SKM-1 (cell line): Measurements from ENCODE around the gene DLGAP4.

Source experiments
- DNase-seq: peaks from one replicate; lab custom pipeline; 2025; ENCODE audit not compliant: unreplicated experiment; lab: John Stamatoyannopoulos, UW

DLGAP4 gene

DNA sequence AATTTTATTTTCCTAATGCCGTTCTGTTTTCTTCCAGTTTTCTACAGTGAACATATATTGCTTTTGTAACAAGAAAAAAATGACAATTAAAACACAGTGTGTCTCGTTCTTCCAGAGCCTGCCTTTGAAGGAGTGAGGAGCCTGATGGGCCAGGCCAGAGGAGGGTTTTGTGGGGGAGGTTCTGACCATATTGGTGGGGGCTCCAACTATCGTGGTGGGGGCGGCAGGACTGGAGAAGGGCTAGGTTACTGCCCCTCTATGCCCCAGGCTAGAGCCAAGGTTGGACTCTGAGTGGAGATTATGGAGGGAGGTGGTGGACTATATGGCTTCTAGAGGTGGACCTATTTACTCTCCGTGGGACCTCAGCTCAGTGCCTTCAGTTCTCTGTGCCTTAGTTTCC, 24.0 kb downstream of the DLGAP4 start:
- DNase-seq, result no peak

DNA sequence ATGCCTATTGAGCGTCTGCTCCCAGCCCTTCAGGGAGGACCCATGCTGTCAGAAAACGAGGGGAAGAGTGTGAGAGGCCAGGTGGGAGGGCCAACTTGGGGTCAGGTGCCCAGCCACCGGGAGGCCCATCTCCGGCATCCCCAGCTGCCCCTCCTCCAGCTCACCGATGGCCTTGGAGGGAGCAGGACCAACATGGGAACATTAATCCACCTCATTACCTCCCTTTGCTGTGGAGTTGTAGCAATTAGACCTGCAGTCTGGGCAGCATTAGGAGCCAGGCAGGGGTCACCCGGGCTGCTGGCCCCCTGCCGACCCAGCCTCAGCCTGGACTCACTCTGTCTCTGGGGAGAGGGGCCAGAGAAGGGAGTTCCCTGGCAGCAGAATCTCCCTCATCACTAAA, 25.1 kb downstream of the DLGAP4 start:
- no peak for DNase-seq

DNA sequence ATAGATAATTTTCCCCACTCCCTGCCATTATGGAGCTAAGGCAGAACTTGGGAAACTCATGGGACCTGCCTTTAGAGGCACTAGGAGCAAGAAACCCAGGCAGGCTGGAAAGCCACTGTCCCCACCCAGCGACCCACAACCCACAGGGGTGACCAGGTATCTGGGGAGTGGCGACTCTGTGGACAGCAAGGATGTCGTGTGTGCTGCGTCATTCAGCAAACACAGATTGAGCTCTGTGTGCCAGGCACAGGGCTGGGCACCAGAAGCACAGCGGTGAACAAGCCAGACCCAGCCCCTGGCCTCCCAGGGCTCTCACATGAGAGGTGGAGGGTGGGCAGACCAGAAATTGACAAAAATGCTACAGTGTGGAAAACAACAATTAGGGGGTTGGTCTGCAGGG, 27.7 kb downstream of the DLGAP4 start:
- no peak for DNase-seq

DNA sequence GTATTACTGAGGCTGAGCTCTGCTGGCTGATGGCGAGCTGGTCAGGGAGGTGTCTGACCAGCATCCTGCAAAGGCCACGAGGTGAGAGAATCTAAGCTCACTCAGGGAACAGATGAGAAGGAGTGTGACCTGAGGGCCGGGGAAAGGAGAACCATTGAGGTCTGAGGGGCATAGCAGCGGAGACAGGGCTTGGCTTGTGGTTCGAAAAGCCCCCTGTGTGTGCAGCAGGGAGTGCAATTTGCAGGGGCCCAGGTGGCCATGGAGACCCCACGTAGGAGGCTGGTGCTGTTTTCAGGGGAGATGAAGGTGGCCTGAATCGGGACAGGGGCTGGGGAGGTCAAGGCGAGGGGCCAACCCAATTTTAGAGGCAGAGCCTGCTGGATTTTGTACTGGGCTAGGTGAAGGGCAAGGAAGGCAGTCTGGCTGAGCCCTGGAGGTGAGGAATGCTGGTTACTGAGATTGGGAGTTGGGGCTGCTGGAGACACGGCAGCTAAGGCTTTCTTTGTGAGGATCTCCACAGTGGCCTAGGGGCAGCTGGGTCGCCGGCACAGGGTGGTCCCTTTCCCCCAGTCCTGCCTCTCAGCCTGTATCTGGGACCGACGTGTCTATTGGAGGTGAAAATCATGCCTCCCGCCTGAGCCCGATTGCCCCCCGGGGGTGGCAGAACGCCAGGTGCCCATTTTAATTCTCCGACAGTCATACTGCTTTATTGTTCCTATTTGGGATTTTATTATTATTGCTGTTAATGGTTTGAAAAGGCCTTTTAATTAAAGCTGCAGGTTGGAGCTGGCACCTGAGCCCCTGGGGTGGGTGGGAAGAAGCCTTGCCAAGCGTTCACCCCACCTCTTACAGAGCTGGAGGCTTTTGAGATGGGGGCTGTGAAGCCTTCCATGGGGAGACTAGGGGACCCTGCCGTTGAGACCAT, 28.4 kb downstream of the DLGAP4 start:
- DNase-seq, result no peak

DNA sequence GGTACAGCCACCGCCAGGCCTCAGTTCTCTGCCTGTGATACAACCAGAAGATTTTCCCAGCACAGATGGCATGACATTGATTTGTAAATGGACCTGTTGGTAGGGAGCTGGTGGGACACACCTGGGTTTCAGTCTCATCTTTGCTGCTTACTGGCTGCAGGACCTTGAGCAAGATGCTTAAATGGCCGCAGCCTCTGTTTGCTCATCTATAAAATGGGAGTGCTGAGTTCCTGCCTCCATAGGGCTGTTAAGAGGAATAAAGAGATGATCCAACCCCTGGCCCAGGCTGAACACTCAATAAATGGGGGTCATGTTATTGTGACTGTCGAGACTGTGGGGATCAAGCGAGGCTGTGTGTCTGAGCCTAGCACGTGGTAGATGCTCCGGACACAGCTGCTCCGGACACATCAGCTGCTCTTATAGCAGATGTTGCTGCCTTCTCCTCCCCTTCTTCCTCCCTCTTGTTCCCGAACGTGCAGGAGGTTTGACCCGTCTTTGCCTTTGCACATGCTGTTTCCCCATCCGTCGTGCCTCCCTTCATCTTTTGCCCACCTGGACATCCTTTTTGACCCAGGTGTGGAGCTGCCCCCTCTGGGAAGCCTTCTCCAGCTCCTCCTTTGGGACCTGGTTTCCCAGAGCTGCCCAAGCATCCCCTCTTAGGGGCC, 29.2 kb downstream of the DLGAP4 start:
- DNase-seq, result no peak

DNA sequence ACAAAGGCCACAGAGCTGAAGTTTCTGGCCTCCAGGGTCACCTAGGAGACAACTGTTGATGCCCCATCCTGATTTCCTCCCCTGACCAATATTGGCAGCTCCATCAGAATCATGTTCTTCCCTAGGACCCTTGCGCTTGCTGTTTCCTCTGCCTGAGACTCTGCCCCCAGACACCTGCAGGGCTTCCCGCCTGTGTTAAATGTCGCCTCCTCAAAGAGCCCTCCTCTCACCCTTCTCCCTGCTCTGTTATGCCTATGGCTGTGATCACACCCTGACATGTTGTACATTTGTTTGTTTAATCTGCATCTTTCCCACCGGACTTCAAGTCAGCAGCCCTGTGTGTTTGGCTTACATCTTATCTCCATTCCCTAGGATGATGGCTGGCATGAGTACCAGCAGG, 30.1 kb downstream of the DLGAP4 start:
- DNase-seq, result no peak

DNA sequence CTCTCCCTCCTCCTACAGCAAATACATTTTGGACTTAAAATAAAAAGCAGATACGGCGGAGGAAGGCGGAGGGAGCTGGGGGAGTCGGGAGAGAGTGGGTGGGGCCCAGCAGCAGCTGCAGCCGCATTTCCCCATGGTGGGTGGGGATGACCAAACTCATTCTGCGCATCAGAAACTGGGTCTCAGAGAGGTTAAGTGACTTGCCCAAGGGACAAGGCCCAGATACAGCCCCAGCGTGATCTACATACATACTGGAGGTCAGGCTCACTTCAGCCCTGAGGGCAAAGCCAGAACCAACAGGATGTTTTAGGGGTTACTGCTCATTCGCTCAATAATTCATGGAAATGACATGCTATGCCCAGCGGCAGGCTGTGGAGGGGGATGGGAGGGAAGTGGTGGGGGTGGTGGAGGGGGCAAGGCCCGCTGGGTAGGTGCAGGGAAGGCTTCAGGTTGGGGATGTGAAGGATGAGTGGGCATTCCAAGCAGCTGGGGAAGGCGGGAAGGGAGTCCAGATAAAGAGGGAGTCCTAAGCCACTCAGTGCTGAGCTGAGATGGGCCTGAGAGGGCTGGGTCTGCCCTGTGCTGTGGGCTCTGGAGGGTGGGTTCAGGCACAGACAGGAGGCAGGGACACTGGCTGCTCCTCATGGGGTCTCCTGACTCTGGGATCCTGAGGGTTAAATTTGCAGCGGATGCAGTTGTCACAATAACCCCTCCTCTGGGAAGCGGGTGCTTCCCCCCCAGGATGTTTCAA, 31.0 kb downstream of the DLGAP4 start:
- DNase-seq, result no peak

DNA sequence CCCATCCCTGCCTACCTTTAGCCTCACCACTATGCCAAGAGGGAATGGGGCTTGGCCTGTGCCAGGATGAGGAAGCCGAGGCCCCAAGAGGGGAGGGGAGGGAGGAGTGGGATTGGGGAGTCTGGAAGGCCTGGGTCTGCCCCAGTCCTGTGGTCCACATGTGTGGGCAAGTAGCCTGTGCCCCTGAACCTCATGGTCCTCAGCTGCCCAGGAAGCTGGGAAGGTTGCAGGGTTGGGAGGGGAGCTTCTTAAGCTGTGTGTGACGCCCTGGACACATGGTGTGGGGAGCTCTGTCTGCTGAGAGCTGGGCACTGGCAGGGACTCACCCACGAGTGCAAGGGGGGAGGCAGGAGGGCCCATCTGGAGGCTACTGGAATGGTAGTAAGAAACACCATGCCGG, 31.7 kb downstream of the DLGAP4 start:
- no peak for DNase-seq

DNA sequence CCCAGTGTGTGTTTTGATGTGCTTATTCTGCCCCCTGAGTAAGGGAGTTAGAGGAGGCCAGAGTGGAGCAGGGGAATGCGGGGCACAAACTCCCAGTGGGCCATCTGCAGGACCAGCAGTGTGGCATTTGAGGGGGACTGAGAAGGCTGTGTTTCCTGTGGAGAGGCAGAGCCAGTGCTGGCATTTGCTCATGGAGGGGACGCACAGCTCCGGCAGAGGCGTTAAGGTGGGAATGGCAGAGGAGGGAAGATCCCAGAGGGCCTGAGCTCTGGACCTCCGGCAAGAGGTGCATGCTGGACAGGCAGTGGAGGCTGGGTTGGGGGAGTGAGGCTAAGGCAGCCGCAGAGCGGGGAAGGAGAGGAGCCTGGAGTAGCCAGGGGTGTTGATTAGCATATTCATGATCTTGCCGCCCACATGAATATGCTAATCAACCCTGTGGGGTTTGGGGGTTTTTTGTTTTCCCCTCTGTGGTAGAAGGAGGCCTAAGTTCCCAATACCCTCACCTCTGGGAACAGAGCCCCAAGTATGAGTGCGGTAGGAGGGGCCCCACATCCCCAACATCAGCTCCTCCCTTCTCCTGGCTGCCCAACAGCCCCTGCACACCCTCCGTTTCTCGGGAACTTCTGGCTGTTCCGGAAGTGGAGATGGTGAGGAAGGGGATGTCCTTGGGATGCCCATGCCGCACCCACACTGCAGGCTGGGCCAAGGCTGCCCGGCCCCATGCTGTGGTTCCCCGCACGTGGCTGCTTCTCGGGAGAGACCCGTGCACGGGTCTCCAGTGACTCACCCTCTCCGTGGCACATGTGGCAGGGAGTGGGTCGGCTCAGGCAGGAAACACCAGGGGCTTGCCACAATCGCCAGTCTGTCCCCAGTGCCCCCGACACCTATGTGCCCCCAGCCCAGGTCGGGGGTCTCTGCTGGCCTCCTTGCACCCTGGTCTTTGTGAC, 33.8 kb downstream of the DLGAP4 start:
- DNase-seq, result no peak

DNA sequence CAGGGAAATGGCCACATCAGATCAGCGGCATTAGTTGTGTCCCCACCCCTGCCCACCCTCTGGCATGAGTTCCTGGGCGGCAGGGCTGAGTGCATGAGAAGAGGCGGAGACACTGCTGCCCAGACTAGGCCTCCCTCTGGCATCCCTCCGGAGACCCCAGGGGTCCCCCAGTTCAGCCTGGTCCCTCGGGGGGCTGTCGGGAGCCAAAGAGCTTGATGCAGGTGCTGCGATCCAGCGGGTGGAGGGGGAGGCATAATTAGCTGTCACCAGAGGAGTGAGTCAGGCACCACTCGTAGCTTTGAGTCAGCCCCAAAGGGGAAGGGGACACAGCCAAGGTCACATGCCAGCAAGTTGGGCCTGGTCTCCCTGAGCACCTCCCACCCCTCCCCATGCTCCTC, 34.5 kb downstream of the DLGAP4 start:
- DNase-seq, result no peak

DNA sequence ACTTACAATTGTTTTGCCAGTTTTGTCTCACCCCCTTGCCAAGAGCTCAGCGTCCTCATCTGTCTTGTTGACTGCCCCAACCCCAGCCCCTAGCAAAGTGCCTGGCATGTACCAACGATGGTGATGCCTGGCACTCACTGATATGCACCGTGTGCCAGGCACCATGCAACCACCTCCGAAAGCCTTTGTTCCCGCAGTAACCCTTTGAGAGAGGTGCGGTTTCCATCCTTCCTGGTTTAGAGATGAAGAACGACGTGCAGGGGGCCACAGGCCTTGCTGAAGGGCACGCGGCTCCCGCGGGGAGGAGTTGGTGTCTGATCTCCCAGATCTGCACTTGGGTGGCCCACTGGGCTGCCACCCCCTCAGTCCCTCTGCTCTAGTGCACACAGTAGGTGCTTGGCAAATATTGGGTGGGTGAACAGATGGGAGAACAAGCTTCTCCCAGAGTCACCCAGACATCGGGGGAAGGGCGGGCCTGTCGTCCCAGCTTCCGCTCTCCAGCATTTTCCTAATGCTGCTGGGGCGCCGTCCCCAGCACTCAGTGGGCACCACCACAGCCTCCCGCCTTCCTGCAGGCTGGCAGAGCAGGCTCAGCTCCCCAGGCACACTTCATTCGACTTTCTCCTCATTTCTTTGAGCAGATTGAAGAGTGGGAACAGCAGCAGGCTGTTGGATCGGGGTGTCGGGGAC, 35.3 kb downstream of the DLGAP4 start:
- no peak for DNase-seq

DNA sequence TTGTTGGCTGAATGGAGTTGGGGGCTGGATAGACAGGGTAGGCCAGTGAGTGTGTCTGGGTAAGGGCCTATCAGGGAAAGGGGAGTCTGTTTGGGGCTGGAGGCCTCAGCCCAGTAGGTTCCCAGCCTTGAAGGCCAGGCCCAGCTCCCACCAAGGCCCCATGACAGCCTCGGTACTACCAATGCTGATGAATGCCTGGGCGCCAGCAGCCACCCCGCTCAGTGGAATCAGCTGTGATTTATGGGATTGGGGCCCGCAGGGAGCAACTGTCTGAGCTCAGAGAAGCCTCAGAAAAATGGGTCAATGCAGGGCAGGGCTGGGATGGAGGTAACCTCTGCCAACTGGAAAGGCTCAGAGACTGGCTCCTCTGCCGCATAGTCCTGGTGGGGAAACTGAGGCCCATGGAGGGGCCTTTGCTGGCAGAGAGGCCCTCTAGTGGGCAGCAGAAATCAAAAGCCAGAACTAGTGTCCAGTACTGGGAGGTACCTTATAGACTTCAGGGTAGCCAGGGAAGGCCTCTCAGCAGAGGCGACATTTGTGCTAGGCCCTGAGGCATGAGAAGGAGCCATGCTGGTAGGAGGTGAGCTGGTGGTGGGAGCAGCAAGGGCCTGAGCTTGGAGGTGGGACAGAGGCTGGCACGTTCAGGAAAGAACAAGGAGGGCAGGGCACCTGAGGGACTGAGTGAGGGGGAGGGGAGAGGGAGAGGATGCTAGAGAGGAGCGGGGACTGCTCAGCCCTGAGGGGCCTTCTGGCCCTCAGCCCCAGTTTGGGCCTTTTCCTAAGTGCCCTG, 36.4 kb downstream of the DLGAP4 start:
- no peak for DNase-seq

DNA sequence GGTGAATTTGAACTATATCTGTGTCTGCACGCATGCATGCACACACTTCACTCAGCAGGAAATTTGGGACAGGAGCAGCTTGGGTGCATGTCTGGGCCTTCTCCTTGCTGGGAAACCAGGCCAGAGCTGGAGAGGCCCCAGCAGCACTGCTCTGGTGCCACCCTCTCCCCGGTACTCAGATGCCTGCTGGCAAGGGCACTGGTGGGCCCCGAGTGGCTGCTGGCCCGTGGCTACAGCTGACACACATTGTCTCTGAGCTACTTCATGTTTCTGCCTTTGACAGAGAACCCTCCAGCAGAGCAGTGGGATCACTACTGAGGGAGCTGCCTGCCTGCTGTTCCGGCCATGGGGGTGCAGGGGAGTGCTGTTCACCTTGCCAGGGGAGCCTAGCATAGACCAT, 37.5 kb downstream of the DLGAP4 start:
- DNase-seq, result no peak

DNA sequence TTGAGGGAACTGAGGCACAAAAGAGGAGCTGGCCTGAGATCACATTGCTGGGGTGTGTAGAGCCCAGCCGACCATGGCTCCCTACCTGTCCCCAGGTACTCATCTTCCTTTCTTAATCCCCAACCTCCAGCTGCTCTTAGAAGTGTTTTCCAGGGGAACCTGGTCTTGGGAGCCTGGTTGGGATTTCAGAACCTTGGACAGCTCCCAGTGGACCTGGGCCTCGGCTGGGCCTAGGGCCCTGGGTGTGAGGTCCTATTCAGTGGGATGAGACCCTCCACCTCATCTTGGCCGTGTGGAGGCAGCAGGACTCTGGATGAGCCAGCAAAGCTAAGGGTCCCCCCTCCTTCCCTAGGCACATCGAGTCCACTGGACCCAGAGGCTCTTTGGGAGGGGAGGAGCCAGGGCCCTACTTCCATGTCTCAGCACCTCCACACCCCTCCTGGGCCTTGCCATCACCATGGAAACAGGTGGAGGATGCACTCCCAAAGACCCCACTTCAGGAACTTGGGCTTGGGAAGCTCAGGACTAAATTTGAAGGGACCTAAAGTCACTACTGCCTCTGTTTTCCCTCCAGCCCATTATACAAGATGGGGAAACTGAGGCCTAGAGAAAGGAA, 38.5 kb downstream of the DLGAP4 start:
- no peak for DNase-seq

DNA sequence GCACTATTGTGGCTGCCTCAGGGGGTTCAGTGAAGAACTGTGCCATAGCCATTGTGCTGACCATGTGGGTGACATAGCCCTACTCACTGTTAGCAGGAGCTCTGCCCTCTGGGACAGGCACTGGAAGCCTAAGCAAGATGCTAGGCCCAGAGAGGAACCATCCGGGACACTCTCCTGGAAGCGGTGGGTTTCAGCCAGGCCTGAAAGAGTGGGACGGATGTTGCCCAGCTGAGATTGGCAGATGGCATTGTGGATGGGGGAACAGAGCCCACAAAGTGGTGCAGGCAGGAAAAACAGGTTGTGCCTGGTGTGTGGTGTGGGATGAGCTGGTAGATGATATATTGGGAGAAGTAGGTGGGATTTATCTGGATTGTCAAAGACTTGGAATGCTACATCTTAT, 40.1 kb downstream of the DLGAP4 start:
- DNase-seq, result no peak

DNA sequence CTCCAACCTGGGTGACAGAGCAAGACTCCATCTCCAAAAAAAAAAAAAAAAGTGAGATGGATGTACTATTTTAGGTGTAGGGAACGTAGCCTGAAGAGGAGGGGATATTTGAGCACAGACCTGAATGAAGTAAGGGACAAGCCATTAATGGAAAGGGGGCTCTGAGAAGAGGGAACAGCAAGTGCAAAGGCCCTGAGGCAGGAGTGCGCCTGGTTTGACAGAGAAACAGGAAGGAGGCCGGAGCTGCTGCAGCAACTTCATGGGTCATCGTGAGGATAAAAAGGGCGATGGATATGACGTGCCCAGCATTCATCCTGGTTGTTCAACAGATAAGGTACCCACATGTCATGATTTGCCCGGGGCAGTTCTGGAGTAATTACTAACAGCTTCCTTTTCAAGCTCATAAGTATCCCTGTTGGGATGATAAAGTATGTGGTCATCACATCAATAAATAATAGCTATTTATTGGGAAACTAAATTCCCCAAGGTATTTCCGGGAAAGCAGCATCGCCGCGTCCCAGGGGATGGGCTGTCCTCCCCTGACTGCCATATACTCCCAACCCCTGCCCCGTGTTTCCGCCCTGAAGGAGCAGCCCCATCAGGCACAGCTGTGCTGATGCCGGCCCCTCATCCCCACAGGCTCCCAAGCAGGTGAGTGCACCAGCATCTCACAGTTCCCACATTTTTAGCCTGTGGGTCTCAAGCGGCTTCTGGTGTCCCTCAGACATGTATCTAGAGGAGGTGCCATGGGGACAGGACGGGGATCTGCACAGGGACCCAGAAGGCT, 43.4 kb downstream of the DLGAP4 start:
- no peak for DNase-seq

DNA sequence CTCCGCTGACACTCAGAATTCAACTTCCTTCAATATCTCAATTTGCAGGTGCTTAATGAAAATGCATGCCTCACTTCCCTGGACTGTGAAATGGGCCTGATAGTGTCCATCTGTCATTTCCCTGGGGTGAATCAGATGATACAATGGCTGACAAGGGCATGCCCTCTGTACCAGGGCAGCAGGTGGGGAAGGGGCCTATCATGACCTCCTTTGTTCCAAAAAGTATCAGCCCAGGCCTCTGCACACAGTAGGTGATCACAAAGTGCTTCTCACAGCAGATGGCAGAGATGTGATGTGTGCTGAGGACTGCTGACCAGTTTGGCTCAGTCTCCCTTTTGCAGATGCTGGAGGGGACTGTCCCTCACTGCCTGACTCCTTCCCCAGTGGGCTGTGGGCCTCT, 44.3 kb downstream of the DLGAP4 start:
- no peak for DNase-seq

DNA sequence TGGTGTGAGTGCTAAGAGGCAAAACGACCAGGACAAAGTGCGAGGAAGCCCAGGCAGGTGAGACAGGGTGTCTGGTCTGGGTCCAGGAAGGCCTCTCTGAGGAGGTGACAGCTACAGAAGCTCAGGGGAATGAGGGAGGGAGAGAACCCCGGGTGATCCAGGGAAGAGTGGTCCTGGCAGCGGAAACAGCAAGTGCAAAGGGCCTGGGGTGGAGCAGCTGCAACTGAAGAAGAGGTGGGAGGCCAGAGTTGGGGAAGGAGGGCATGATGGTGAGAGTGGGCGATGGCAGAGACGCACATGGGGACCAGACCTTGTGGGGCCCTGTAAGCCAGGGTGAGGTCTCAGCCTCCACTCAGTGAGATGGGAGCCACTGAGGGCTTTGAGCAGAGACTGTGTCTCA, 45.8 kb downstream of the DLGAP4 start:
- no peak for DNase-seq
